SHP77 (cell line): ENCODE measurements around the gene LRRC8E.
"Not testable (repeated sequence)": the region's sequence is repeated elsewhere in the genome, so short reads cannot be mapped to it uniquely, and the experiment has no call there.

Source experiments
- DNase-seq, 2 experiments: peaks; one replicate each; lab custom pipeline; 2025; lab: John Stamatoyannopoulos, UW

LRRC8E gene

GRCh38 chr19:7855426-7856108 lies 32.7 kb upstream of the LRRC8E start:
- DNase-seq = no peak

GRCh38 chr19:7856109-7856591 lies 32.2 kb upstream of the LRRC8E start:
- no peak for DNase-seq

GRCh38 chr19:7856679-7857663 lies 31.3 kb upstream of the LRRC8E start:
- DNase-seq = no peak

GRCh38 chr19:7857727-7858108 lies 30.6 kb upstream of the LRRC8E start:
- no peak for DNase-seq

GRCh38 chr19:7858109-7858770 lies 30.1 kb upstream of the LRRC8E start:
- DNase-seq = no peak

- not testable (repeated sequence) for DNase-seq
These were observed 29.2 kb upstream of the LRRC8E start for GRCh38 chr19:7859087-7859486.

- no peak for DNase-seq
These were observed 28.2 kb upstream of the LRRC8E start for GRCh38 chr19:7859831-7860713.

GRCh38 chr19:7860714-7861618 lies 27.3 kb upstream of the LRRC8E start:
- DNase-seq = no peak

GRCh38 chr19:7861619-7862412 lies 26.5 kb upstream of the LRRC8E start:
- no peak for DNase-seq

GRCh38 chr19:7862413-7862951 lies 25.8 kb upstream of the LRRC8E start:
- no peak for DNase-seq

GRCh38 chr19:7863157-7863970 lies 24.9 kb upstream of the LRRC8E start:
- no peak for DNase-seq

GRCh38 chr19:7863971-7864689 lies 24.2 kb upstream of the LRRC8E start:
- no peak for DNase-seq

GRCh38 chr19:7864690-7865074 lies 23.6 kb upstream of the LRRC8E start:
- no peak for DNase-seq

GRCh38 chr19:7865262-7865911 lies 22.9 kb upstream of the LRRC8E start:
- no peak for DNase-seq

- DNase-seq = no peak
These were observed 21.8 kb upstream of the LRRC8E start for GRCh38 chr19:7866399-7867091.

GRCh38 chr19:7867092-7867844 lies 21.0 kb upstream of the LRRC8E start:
- no peak for DNase-seq
